GM12872 (cell line): ENCODE data around the gene ZFR.

Experiments used
- CTCF ChIP-seq: IDR thresholded peaks from 3 replicates; pipeline ENCODE4 v1.5.1; 2011; ENCODE audit warnings: low read depth, mild to moderate bottlenecking, low read length, moderate library complexity; ENCODE audit not compliant: insufficient read depth

ZFR gene

GRCh38 chr5:32444431-32445286 is at the start of gene ZFR:
ZFR (minus strand) TSS chr5:32444740; CDS start chr5:32444658, 82 bp downstream.
- TF ChIP-seq CTCF, result no peak

DNA sequence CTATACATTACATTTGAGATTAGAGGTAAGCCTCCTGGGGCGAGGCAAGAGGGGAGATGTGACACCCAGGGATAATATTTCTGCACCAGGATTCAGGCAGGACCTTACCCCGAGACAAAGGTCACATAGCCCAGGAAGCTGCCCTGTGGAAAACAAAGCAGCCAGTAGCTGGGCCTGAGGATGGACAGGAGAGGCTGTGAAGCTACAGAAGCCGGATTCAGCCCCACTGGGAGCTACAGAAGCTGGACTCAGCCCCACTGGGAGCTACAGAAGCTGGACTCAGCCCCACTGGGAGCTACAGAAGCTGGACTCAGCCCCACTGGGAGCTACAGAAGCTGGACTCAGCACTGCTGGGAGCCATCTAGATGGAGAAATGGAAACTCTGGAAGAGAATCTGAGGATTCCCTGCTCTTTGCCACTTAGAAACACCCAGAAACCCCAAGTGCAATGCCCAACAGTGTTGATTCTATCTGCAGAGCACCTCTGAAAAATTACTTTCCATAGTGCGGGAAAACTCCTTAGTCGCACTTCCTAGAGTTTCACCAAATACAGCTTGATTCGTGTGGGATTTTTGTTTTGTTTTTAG is 46.5 kb upstream of the ZFR start:
- no peak for TF ChIP-seq CTCF

GRCh38 chr5:32489791-32490562 is 45.4 kb upstream of the ZFR start:
- peak; percentile 73 for TF ChIP-seq CTCF

GRCh38 chr5:32487424-32487823 is 42.9 kb upstream of the ZFR start:
- no peak for TF ChIP-seq CTCF

- no peak for TF ChIP-seq CTCF
Observed at GRCh38 chr5:32487008-32487407, 42.5 kb upstream of the ZFR start.

DNA sequence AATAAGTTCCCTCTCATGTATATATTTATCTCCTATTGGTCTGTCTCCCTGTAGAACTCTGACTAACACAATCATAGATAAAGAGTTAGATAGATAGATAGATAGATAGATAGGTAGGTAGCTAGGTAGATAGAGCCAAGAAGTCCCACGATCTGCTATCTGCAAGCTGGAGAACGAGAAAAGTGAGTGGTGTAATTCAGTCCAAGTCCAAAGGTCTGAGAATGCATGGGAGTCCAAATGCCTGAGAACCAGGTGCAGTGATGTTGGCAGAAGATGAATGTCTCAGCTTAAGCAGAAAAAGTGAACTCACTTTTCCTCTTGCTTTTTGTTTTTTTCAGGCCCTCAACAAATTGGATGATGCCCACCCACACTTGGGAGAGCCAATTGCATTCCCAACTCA is 37.7 kb upstream of the ZFR start:
- no peak for TF ChIP-seq CTCF

- no peak for TF ChIP-seq CTCF
Observed at GRCh38 chr5:32479096-32479495, 34.6 kb upstream of the ZFR start.
